H1 (cell line): ENCODE measurements around the gene AVL9.

Experiments
- CEBPB ChIP-seq: IDR thresholded peaks from 2 replicates; pipeline ENCODE4 v1.6.1; 2012; ENCODE audit warnings: low read depth, low read length
- EZH2 ChIP-seq: fragments of 200-600 bp; sonication (generic); IDR thresholded peaks from 2 replicates; pipeline ENCODE4 v1.7.1; 2012; ENCODE audit warnings: low read depth, mild to moderate bottlenecking, moderate library complexity, low read length, inconsistent platforms; ENCODE audit not compliant: severe bottlenecking
- KDM1A ChIP-seq: fragments of 200-600, 300-600 bp; sonication (generic); IDR thresholded peaks from 2 replicates; pipeline ENCODE4 v1.7.1; 2016; ENCODE audit warnings: mild to moderate bottlenecking, low read length, borderline replicate concordance
- POLR2AphosphoS5 ChIP-seq: IDR thresholded peaks from 2 replicates; pipeline ENCODE4 v1.6.1; 2011; ENCODE audit warnings: low read depth, low read length
- POU5F1 ChIP-seq: IDR thresholded peaks from 2 replicates; pipeline ENCODE4 v1.6.1; 2011; ENCODE audit warnings: low read depth, mild to moderate bottlenecking, low read length, moderate library complexity
- SIRT6 ChIP-seq: IDR thresholded peaks from one replicate; pipeline ENCODE4 v1.7.1; 2012; ENCODE audit warnings: low read length, inconsistent platforms
- SP1 ChIP-seq: IDR thresholded peaks from 2 replicates; pipeline ENCODE4 v1.6.1; 2011; ENCODE audit warnings: low read depth, low read length
- SP2 ChIP-seq: IDR thresholded peaks from 2 replicates; pipeline ENCODE4 v1.6.1; 2012; ENCODE audit warnings: mild to moderate bottlenecking, low read length, inconsistent platforms
- TBP ChIP-seq: IDR thresholded peaks from 2 replicates; pipeline ENCODE4 v1.6.1; 2011; ENCODE audit warnings: low read depth, low read length, improper control_type of control experiment
- TF ChIP-seq, protein P1 (sequence below), 3 experiments: IDR thresholded peaks; 1 replicate in 2 of 3; 2 replicates in 1 of 3; pipeline versions ENCODE4 v1.5.1 to v1.6.1; 2011; ENCODE audit warnings: low read length in 3 of 3, mild to moderate bottlenecking in 3 of 3, inconsistent platforms in 2 of 3, low read depth in 1 of 3, moderate library complexity in 1 of 3; ENCODE audit not compliant: insufficient read depth in 1 of 3; ENCODE audit errors: control extremely low read depth in 1 of 3
- TF ChIP-seq, protein P2 (sequence below): fragments of 300-600 bp; sonication (generic); IDR thresholded peaks from 2 replicates; pipeline ENCODE4 v1.7.1; 2012; ENCODE audit warnings: low read length, moderate library complexity, mild to moderate bottlenecking, inconsistent platforms; ENCODE audit not compliant: insufficient replicate concordance
- TF ChIP-seq, protein P3 (sequence below): IDR thresholded peaks from 2 replicates; pipeline ENCODE4 v1.6.1; 2012; ENCODE audit warnings: low read length, inconsistent platforms

DNA sequence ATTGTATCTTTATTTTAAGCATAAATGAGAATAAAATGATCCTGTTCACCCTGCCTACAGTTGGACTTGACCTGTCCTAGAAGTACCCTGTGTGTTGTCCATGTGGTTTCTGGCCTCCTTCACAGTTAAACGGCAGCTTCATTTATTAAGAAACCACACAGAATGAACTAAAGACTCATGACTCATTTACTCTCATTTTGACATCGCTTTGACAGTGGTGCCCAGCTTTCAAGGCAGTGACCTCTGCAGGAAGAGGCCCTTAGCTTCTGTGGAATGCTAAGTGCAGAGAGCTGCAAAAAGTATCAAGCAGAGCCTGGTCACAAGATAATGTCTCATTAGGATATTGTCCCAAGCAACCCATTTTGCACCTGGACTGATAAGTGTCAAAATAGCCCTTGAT, 93.4 kb downstream of the AVL9 start:
- TF ChIP-seq, protein P1, sequence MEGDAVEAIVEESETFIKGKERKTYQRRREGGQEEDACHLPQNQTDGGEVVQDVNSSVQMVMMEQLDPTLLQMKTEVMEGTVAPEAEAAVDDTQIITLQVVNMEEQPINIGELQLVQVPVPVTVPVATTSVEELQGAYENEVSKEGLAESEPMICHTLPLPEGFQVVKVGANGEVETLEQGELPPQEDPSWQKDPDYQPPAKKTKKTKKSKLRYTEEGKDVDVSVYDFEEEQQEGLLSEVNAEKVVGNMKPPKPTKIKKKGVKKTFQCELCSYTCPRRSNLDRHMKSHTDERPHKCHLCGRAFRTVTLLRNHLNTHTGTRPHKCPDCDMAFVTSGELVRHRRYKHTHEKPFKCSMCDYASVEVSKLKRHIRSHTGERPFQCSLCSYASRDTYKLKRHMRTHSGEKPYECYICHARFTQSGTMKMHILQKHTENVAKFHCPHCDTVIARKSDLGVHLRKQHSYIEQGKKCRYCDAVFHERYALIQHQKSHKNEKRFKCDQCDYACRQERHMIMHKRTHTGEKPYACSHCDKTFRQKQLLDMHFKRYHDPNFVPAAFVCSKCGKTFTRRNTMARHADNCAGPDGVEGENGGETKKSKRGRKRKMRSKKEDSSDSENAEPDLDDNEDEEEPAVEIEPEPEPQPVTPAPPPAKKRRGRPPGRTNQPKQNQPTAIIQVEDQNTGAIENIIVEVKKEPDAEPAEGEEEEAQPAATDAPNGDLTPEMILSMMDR (IDR thresholded peaks at IDR 0.05; ENCODE audit: control extremely low read depth in 1 of 3, insufficient read depth in 1 of 3, low read depth in 1 of 3, low read length in 3 of 3), result no peak
- TF ChIP-seq POU5F1 (no peak), EZH2 (no peak), SP2 (no peak), SIRT6 (no peak), SP1 (no peak), POLR2AphosphoS5 (no peak), KDM1A (no peak), CEBPB (no peak), TBP (no peak)
- TF ChIP-seq, protein P2, sequence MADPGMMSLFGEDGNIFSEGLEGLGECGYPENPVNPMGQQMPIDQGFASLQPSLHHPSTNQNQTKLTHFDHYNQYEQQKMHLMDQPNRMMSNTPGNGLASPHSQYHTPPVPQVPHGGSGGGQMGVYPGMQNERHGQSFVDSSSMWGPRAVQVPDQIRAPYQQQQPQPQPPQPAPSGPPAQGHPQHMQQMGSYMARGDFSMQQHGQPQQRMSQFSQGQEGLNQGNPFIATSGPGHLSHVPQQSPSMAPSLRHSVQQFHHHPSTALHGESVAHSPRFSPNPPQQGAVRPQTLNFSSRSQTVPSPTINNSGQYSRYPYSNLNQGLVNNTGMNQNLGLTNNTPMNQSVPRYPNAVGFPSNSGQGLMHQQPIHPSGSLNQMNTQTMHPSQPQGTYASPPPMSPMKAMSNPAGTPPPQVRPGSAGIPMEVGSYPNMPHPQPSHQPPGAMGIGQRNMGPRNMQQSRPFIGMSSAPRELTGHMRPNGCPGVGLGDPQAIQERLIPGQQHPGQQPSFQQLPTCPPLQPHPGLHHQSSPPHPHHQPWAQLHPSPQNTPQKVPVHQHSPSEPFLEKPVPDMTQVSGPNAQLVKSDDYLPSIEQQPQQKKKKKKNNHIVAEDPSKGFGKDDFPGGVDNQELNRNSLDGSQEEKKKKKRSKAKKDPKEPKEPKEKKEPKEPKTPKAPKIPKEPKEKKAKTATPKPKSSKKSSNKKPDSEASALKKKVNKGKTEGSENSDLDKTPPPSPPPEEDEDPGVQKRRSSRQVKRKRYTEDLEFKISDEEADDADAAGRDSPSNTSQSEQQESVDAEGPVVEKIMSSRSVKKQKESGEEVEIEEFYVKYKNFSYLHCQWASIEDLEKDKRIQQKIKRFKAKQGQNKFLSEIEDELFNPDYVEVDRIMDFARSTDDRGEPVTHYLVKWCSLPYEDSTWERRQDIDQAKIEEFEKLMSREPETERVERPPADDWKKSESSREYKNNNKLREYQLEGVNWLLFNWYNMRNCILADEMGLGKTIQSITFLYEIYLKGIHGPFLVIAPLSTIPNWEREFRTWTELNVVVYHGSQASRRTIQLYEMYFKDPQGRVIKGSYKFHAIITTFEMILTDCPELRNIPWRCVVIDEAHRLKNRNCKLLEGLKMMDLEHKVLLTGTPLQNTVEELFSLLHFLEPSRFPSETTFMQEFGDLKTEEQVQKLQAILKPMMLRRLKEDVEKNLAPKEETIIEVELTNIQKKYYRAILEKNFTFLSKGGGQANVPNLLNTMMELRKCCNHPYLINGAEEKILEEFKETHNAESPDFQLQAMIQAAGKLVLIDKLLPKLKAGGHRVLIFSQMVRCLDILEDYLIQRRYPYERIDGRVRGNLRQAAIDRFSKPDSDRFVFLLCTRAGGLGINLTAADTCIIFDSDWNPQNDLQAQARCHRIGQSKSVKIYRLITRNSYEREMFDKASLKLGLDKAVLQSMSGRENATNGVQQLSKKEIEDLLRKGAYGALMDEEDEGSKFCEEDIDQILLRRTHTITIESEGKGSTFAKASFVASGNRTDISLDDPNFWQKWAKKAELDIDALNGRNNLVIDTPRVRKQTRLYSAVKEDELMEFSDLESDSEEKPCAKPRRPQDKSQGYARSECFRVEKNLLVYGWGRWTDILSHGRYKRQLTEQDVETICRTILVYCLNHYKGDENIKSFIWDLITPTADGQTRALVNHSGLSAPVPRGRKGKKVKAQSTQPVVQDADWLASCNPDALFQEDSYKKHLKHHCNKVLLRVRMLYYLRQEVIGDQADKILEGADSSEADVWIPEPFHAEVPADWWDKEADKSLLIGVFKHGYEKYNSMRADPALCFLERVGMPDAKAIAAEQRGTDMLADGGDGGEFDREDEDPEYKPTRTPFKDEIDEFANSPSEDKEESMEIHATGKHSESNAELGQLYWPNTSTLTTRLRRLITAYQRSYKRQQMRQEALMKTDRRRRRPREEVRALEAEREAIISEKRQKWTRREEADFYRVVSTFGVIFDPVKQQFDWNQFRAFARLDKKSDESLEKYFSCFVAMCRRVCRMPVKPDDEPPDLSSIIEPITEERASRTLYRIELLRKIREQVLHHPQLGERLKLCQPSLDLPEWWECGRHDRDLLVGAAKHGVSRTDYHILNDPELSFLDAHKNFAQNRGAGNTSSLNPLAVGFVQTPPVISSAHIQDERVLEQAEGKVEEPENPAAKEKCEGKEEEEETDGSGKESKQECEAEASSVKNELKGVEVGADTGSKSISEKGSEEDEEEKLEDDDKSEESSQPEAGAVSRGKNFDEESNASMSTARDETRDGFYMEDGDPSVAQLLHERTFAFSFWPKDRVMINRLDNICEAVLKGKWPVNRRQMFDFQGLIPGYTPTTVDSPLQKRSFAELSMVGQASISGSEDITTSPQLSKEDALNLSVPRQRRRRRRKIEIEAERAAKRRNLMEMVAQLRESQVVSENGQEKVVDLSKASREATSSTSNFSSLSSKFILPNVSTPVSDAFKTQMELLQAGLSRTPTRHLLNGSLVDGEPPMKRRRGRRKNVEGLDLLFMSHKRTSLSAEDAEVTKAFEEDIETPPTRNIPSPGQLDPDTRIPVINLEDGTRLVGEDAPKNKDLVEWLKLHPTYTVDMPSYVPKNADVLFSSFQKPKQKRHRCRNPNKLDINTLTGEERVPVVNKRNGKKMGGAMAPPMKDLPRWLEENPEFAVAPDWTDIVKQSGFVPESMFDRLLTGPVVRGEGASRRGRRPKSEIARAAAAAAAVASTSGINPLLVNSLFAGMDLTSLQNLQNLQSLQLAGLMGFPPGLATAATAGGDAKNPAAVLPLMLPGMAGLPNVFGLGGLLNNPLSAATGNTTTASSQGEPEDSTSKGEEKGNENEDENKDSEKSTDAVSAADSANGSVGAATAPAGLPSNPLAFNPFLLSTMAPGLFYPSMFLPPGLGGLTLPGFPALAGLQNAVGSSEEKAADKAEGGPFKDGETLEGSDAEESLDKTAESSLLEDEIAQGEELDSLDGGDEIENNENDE, result no peak
- TF ChIP-seq, protein P3, sequence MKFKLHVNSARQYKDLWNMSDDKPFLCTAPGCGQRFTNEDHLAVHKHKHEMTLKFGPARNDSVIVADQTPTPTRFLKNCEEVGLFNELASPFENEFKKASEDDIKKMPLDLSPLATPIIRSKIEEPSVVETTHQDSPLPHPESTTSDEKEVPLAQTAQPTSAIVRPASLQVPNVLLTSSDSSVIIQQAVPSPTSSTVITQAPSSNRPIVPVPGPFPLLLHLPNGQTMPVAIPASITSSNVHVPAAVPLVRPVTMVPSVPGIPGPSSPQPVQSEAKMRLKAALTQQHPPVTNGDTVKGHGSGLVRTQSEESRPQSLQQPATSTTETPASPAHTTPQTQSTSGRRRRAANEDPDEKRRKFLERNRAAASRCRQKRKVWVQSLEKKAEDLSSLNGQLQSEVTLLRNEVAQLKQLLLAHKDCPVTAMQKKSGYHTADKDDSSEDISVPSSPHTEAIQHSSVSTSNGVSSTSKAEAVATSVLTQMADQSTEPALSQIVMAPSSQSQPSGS, result no peak
